Type B pancreatic cell (in vitro differentiated cells): ENCODE results near the gene SELENON. TPM values are rescaled to one million over a fixed set of nuclear protein-coding genes. Genes with fewer than 3 reads are reported as not detected.
A peak's percentile ranks its signal among the peaks of the same experiment; 100 is the strongest.

Experiments
- DNase-seq: peaks from one replicate; pipeline ENCODE4 v3.0.0; 2021; ENCODE audit warnings: mixed read lengths; ENCODE audit not compliant: unreplicated experiment; ENCODE audit errors: extremely low spot score
- H3K27ac Mint-ChIP-seq: 2 replicates; pipeline ENCODE4 v1.8.0; 2021; ENCODE audit warnings: mild to moderate bottlenecking, mixed read lengths
- H3K27me3 Mint-ChIP-seq: 2 replicates; pipeline ENCODE4 v1.8.0; 2021; ENCODE audit warnings: mixed read lengths
- H3K36me3 Mint-ChIP-seq: 2 replicates; pipeline ENCODE4 v1.8.0; 2021; ENCODE audit warnings: mixed read lengths
- H3K4me1 Mint-ChIP-seq: one replicate; pipeline ENCODE4 v1.8.0; 2021; ENCODE audit warnings: mixed read lengths; ENCODE audit not compliant: unreplicated experiment
- H3K4me3 Mint-ChIP-seq: 2 replicates; pipeline ENCODE4 v1.8.0; 2021; ENCODE audit warnings: mild to moderate bottlenecking, mixed read lengths
- H3K9me3 Mint-ChIP-seq: 2 replicates; pipeline ENCODE4 v1.8.0; 2021; ENCODE audit warnings: mixed read lengths
- total RNA-seq: library from RNA; stranded (reverse); gene quantifications from 2 replicates; pipeline ENCODE4 v1.2.1, GENCODE V29; 2021; ENCODE audit warnings: low replicate concordance
- TF ChIP-seq, protein P1 (sequence below): fragments of 200-600 bp; sonication (generic); conservative IDR thresholded peaks from 2 replicates; pipeline ENCODE4 v1.5.0; 2021; ENCODE audit warnings: antibody characterized with exemption, mild to moderate bottlenecking

The SELENON gene
- total RNA-seq, 1 donor from 2014 or later: 68.7 TPM

DNA sequence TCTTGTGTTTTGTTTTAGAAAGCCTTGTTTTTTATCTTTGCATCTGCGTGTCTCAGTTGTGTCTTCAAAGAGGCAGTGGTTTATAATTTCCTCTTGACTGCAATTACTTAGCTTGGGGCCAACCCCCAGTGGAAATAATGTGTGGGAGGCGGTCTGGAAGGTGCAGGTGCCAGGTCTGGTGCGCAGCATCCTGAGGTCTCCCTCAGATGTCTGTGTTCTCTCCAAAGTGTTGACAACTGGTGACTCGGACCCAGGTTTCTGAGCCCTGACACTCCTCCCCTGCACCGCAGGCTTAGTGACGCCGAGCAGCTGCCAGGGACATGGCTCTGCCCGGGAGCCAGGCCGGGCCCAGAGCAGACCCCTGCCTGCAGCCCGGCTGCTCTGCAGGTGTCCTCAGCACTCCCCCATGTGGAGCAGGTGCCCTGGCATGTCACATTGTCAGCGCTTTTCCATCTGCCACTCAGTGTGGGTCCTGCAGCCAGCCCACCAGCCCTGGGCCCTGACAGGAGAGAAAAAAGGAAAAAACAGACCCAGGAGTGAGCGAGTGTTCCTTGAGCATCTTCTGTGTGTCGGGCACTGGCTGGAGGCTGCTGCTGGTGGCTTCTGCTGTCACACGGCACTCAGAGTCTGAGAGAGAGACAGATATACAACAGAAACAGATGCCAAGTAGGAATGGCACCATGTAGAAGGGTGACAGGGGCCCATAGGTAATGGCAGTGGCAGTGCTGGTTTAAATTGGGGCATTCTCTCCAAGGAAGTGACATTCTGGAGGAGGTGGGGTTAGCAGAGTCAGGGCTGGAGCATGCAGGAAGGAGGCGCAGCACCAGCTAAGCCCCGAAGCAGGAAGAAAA, 24.8 kb upstream of the SELENON start:
- H3K27me3 Mint-ChIP-seq: no peaks in the 10 kb centered on the region

DNA sequence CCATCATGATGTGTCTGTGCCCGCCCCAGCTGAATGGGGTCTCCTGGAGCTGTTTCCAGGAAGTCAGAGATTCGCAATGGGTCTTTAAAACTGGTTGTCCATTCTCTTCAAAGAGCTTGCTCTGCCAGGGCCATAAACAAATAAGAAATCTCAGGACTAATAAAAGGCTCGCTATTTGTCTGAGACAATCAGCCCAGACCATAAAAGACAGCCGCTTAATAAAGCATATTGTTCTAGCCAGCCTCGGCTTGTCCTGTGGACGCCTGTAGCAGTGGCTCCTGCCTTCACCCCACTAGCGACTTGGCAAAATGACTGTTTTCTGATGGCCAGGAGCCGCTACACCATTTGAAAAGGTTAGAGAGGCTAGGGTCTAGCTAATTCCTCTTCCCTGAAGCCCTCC, 20.6 kb upstream of the SELENON start:
- Mint-ChIP-seq H3K9me3 (no peaks in the 10 kb centered on the region), H3K27me3 (no peaks in the 10 kb centered on the region), H3K4me3 (no peak overlapping the region), H3K36me3 (no peaks in the 10 kb centered on the region), H3K27ac (peak overlapping the region; percentile 6), H3K4me1 (peaks cover 46% of the 10 kb centered on the region)
- DNase-seq: no peak
- TF ChIP-seq, protein P1, sequence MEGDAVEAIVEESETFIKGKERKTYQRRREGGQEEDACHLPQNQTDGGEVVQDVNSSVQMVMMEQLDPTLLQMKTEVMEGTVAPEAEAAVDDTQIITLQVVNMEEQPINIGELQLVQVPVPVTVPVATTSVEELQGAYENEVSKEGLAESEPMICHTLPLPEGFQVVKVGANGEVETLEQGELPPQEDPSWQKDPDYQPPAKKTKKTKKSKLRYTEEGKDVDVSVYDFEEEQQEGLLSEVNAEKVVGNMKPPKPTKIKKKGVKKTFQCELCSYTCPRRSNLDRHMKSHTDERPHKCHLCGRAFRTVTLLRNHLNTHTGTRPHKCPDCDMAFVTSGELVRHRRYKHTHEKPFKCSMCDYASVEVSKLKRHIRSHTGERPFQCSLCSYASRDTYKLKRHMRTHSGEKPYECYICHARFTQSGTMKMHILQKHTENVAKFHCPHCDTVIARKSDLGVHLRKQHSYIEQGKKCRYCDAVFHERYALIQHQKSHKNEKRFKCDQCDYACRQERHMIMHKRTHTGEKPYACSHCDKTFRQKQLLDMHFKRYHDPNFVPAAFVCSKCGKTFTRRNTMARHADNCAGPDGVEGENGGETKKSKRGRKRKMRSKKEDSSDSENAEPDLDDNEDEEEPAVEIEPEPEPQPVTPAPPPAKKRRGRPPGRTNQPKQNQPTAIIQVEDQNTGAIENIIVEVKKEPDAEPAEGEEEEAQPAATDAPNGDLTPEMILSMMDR: no peak

More for the DNA sequence above, 24.8 kb upstream of the SELENON start:
- Mint-ChIP-seq H3K36me3 (no peaks in the 10 kb centered on the region), H3K27ac (peak overlapping the region; percentile 54), H3K9me3 (no peaks in the 10 kb centered on the region), H3K4me1 (peaks cover 62% of the 10 kb centered on the region), H3K4me3 (peak overlapping the region; percentile 10)
- TF ChIP-seq, protein P1: no peak
- DNase-seq: no peak

DNA sequence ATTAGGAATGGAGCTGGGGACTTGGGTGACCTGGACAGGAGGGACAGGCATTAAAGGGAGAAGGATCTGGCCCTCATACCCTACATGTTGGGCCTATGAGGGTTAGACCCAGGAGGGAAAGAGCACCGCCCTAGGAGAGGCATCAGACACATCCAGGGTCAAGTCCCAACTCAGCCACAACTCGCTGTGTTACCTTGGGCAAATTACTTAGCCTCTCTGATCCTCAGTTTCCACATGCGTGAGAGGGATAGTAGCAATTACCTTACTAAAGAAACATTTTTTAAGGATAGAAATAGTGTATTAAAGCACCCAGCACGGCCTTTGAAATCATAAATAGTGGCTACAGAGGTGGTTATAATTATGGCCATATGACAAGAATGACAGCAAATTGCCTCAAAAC, 20.1 kb upstream of the SELENON start:
- H3K4me1 Mint-ChIP-seq: peaks cover 46% of the 10 kb centered on the region
- H3K27ac Mint-ChIP-seq: peak overlapping the region; percentile 6
- TF ChIP-seq, protein P1: no peak
- H3K4me3 Mint-ChIP-seq: no peak overlapping the region
- no peak for DNase-seq
- no peaks in the 10 kb centered on the region for H3K9me3 Mint-ChIP-seq
- H3K27me3 Mint-ChIP-seq: no peaks in the 10 kb centered on the region
- H3K36me3 Mint-ChIP-seq: no peaks in the 10 kb centered on the region

DNA sequence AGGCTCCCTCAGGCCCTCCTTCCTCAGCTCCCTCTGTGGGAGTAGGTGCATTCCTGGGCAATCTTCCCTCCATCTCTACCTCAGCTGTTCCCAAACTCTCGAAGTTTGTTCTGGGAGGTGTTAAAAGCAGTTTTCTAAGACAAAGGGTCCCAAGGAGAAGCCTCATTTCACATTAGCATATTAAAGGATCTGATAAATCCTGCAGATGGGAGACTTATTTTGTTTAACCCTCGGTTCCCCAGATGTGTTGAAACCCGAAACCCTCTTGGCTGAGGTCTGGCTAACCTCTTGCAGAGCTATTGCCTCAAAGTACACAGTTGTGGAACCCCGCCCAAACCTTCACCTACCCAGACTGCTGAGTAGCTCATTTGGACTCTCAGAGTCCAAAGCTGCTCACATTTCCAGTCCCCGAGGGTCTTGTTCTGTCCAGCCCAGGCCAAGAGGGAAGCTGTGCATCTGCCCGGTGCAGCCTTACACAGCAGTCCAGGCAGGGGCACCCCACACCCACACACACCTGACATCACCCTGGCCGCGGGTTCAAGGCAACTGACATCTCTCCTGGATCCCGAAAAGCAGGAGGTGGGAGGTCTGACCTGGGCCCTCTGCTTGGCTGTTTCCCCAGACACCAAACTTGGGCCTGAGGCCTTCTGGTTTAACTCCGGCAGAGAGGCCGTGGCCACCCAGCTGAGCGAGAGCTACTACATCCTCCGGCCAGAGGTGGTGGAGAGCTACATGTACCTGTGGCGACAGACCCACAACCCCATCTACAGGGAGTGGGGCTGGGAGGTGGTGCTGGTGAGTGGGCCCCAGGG, 19.5 kb upstream of the SELENON start:
- no peaks in the 10 kb centered on the region for H3K27me3 Mint-ChIP-seq
- TF ChIP-seq, protein P1: no peak
- DNase-seq: no peak
- H3K9me3 Mint-ChIP-seq: no peaks in the 10 kb centered on the region
- H3K36me3 Mint-ChIP-seq: no peaks in the 10 kb centered on the region
- H3K4me3 Mint-ChIP-seq: peak overlapping the region; percentile 47
- peak overlapping the region; percentile 9 for H3K27ac Mint-ChIP-seq
- H3K4me1 Mint-ChIP-seq: peaks cover 46% of the 10 kb centered on the region

DNA sequence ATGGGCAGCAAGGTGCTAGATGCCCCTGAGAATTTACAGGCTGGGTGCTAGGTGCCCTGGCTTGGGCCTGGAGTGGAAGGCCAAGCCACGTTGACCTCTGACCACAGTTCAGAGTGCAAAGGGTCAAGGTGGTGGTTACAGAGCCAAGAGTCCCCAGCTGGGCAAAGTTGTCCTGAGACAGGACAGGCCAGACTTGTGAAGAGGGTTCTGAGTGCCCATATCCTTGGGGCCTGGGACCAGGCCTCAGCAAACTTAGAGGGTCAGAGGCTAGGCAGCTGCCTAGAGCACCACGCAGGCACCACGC, 18.9 kb upstream of the SELENON start:
- TF ChIP-seq, protein P1: no peak
- Mint-ChIP-seq H3K36me3 (no peaks in the 10 kb centered on the region), H3K27ac (no peak overlapping the region), H3K4me1 (peaks cover 48% of the 10 kb centered on the region), H3K9me3 (no peaks in the 10 kb centered on the region), H3K27me3 (no peaks in the 10 kb centered on the region), H3K4me3 (no peak overlapping the region)
- no peak for DNase-seq
